Neural cell (in vitro differentiated cells): Measurements from ENCODE around the gene CTH. TPM values are rescaled to one million over a fixed set of nuclear protein-coding genes. Genes with fewer than 3 reads are reported as not detected.

Experiments
- H2AFZ ChIP-seq: fragments of 200-600, 300-800 bp; sonication (generic), shearing (Covaris generic); 2 replicates; pipeline ENCODE4 v1.6.0; 2014; ENCODE audit warnings: low read depth, mild to moderate bottlenecking, antibody characterized with exemption, low read length, moderate library complexity
- H3F3A ChIP-seq: fragments of 200-600 bp; shearing (Covaris generic); 2 replicates; pipeline ENCODE4 v1.6.1; 2016; ENCODE audit warnings: mild to moderate bottlenecking, moderate library complexity, mixed read lengths, antibody characterized with exemption, low read length; ENCODE audit not compliant: insufficient read depth, poor library complexity, severe bottlenecking
- H3K27ac ChIP-seq: fragments of 200-600, 300-800 bp; sonication (generic), shearing (Covaris generic); 2 replicates; pipeline ENCODE4 v1.5.1; 2014; ENCODE audit warnings: mild to moderate bottlenecking, low read length, moderate library complexity
- H3K27me3 ChIP-seq: fragments of 300-800, 200-600 bp; sonication (generic), shearing (Covaris generic); 2 replicates; pipeline ENCODE4 v1.6.0; 2014; ENCODE audit warnings: mild to moderate bottlenecking, low read depth, low read length, moderate library complexity; ENCODE audit not compliant: insufficient read depth
- H3K36me3 ChIP-seq: fragments of 300-800, 200-600 bp; sonication (generic), shearing (Covaris generic); 2 replicates; pipeline ENCODE4 v1.5.1; 2014; ENCODE audit warnings: mild to moderate bottlenecking, antibody characterized with exemption, low read length, moderate library complexity; ENCODE audit not compliant: insufficient read depth
- H3K4me2 ChIP-seq: fragments of 300-800, 200-600 bp; sonication (generic), shearing (Covaris generic); 2 replicates; pipeline ENCODE4 v1.6.0; 2014; ENCODE audit warnings: mild to moderate bottlenecking, low read length
- H3K4me3 ChIP-seq: fragments of 300-800, 200-600 bp; sonication (generic), shearing (Covaris generic); 2 replicates; pipeline ENCODE4 v1.5.1; 2014; ENCODE audit warnings: mild to moderate bottlenecking, low read length, moderate library complexity
- H3K79me2 ChIP-seq: fragments of 200-600 bp; shearing (Covaris generic); replicated peaks from 2 replicates; pipeline ENCODE4 v1.6.0; 2014; ENCODE audit warnings: mild to moderate bottlenecking, low read length, moderate library complexity; ENCODE audit not compliant: insufficient read depth
- H3K9ac ChIP-seq: fragments of 300-800, 200-600 bp; sonication (generic), shearing (Covaris generic); 2 replicates; pipeline ENCODE4 v1.6.1; 2016; ENCODE audit warnings: mild to moderate bottlenecking, low read length, mixed read lengths
- H3K9me2 ChIP-seq: fragments of 200-600 bp; shearing (Covaris generic); 2 replicates; pipeline ENCODE4 v1.6.1; 2016; ENCODE audit warnings: mild to moderate bottlenecking, low read length, mixed read lengths; ENCODE audit not compliant: insufficient read depth
- H3K9me3 ChIP-seq: fragments of 200-600, 300-800 bp; sonication (generic), shearing (Covaris generic); 2 replicates; pipeline ENCODE4 v1.6.1; 2016; ENCODE audit warnings: mild to moderate bottlenecking, mixed run types, low read length, moderate library complexity, mixed read lengths
- H4K20me1 ChIP-seq: fragments of 200-600 bp; shearing (Covaris generic); 2 replicates; pipeline ENCODE4 v1.6.1; 2016; ENCODE audit warnings: mild to moderate bottlenecking, mixed run types; ENCODE audit not compliant: insufficient read depth
- EP300 ChIP-seq: fragments of 450-650 bp; conservative IDR thresholded peaks from 2 replicates; pipeline ENCODE4 v1.6.1; 2014; ENCODE audit warnings: antibody characterized with exemption, mild to moderate bottlenecking, moderate library complexity; ENCODE audit not compliant: poor library complexity, severe bottlenecking
- EZH2 ChIP-seq: fragments of 200-600, 300-800 bp; shearing (Covaris generic), sonication (generic); IDR thresholded peaks from 2 replicates; pipeline ENCODE4 v1.6.1; 2014; ENCODE audit warnings: antibody characterized with exemption, low read length, borderline replicate concordance, mild to moderate bottlenecking; ENCODE audit not compliant: insufficient read depth, poor library complexity, severe bottlenecking
- MXI1 ChIP-seq: fragments of 450-650 bp; conservative IDR thresholded peaks from 2 replicates; pipeline ENCODE4 v1.6.1; 2014; ENCODE audit warnings: antibody characterized with exemption, mild to moderate bottlenecking; ENCODE audit not compliant: poor library complexity, severe bottlenecking
- POLR2AphosphoS5 ChIP-seq: IDR thresholded peaks from 2 replicates; pipeline ENCODE4 v1.6.1; 2012
- RAD21 ChIP-seq: fragments of 450-650 bp; conservative IDR thresholded peaks from 2 replicates; pipeline ENCODE4 v1.6.1; 2014; ENCODE audit warnings: antibody characterized with exemption, mild to moderate bottlenecking, moderate library complexity
- SMC3 ChIP-seq: fragments of 450-650 bp; conservative IDR thresholded peaks from 2 replicates; pipeline ENCODE4 v1.6.1; 2014; ENCODE audit warnings: antibody characterized with exemption, mild to moderate bottlenecking, moderate library complexity; ENCODE audit not compliant: poor library complexity
- TAF1 ChIP-seq: IDR thresholded peaks from 2 replicates; pipeline ENCODE4 v1.6.1; 2012; ENCODE audit warnings: low read depth
- polyA plus RNA-seq: library from polyadenylated mRNA; depleted of rRNA; stranded (reverse); fragments of >200 nt; gene quantifications from 2 replicates; pipeline ENCODE4 v1.2.3, GENCODE V29; 2014
- TF ChIP-seq, protein P1 (sequence below): IDR thresholded peaks from 2 replicates; pipeline ENCODE4 v1.6.1; 2012; ENCODE audit warnings: borderline replicate concordance
- TF ChIP-seq, protein P2 (sequence below): fragments of 450-650 bp; IDR thresholded peaks from 2 replicates; pipeline ENCODE4 v1.5.1; 2014; ENCODE audit warnings: antibody characterized with exemption, mild to moderate bottlenecking, moderate library complexity; ENCODE audit not compliant: poor library complexity, severe bottlenecking

CTH gene
- polyA plus RNA-seq, 1 donor from 2014 or later: 10.0 TPM

DNA sequence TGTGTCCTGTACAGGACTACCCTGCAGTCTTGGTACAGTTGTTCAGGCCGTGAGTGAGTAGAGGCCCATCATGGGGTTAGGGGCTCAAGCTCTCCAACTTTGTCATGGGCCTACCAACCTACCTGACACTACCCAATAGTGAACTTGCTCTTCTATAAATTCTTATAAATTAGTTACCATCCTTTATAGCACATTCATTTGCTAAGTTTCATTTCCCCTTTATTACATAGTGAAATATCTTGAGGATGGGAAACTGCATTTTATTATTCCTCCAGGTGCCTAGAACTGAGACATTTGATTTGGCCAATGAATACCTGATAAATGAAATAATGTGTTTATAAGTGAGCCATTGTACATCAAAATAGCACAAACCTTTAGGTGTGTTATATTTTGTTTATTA, 9.1 kb upstream of the CTH start:
- H3F3A ChIP-seq: no peaks in the 10 kb centered on the region
- H4K20me1 ChIP-seq: no peaks in the 10 kb centered on the region
- H3K27me3 ChIP-seq: no peaks in the 10 kb centered on the region
- TF ChIP-seq EZH2 (no peak), POLR2AphosphoS5 (no peak), SMC3 (no peak), EP300 (no peak), TAF1 (no peak), MXI1 (no peak), RAD21 (no peak)
- TF ChIP-seq, protein P1, sequence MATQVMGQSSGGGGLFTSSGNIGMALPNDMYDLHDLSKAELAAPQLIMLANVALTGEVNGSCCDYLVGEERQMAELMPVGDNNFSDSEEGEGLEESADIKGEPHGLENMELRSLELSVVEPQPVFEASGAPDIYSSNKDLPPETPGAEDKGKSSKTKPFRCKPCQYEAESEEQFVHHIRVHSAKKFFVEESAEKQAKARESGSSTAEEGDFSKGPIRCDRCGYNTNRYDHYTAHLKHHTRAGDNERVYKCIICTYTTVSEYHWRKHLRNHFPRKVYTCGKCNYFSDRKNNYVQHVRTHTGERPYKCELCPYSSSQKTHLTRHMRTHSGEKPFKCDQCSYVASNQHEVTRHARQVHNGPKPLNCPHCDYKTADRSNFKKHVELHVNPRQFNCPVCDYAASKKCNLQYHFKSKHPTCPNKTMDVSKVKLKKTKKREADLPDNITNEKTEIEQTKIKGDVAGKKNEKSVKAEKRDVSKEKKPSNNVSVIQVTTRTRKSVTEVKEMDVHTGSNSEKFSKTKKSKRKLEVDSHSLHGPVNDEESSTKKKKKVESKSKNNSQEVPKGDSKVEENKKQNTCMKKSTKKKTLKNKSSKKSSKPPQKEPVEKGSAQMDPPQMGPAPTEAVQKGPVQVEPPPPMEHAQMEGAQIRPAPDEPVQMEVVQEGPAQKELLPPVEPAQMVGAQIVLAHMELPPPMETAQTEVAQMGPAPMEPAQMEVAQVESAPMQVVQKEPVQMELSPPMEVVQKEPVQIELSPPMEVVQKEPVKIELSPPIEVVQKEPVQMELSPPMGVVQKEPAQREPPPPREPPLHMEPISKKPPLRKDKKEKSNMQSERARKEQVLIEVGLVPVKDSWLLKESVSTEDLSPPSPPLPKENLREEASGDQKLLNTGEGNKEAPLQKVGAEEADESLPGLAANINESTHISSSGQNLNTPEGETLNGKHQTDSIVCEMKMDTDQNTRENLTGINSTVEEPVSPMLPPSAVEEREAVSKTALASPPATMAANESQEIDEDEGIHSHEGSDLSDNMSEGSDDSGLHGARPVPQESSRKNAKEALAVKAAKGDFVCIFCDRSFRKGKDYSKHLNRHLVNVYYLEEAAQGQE: no peak
- TF ChIP-seq, protein P2, sequence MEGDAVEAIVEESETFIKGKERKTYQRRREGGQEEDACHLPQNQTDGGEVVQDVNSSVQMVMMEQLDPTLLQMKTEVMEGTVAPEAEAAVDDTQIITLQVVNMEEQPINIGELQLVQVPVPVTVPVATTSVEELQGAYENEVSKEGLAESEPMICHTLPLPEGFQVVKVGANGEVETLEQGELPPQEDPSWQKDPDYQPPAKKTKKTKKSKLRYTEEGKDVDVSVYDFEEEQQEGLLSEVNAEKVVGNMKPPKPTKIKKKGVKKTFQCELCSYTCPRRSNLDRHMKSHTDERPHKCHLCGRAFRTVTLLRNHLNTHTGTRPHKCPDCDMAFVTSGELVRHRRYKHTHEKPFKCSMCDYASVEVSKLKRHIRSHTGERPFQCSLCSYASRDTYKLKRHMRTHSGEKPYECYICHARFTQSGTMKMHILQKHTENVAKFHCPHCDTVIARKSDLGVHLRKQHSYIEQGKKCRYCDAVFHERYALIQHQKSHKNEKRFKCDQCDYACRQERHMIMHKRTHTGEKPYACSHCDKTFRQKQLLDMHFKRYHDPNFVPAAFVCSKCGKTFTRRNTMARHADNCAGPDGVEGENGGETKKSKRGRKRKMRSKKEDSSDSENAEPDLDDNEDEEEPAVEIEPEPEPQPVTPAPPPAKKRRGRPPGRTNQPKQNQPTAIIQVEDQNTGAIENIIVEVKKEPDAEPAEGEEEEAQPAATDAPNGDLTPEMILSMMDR: no peak
- H3K9ac ChIP-seq: no peak overlapping the region
- H3K4me3 ChIP-seq: no peak overlapping the region
- no peak overlapping the region for H2AFZ ChIP-seq
- H3K4me2 ChIP-seq: no peak overlapping the region
- no peak overlapping the region for H3K27ac ChIP-seq
- H3K79me2 ChIP-seq: no peaks in the 10 kb centered on the region
- H3K36me3 ChIP-seq: no peaks in the 10 kb centered on the region
- no peaks in the 10 kb centered on the region for H3K9me2 ChIP-seq
- no peaks in the 10 kb centered on the region for H3K9me3 ChIP-seq

DNA sequence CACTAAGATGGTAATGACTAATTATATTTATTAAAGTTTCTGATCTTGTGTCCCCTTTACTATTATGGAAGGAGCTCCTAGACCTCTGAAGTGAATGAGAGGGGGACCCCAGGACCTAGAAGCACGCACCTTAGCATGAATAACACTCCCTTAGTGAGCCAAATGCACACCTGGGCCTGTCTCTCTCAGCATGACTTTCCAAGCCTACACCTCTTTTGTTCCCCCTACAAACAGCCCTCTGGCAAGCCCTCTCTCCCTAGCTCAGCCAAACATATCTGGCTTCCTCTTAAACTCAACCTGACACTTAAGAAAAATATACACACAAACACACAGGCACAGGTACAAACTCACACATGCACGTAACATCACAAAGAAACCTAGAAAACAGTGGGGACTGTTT, 7.3 kb upstream of the CTH start:
- Histone ChIP-seq H3K9me2 (no peaks in the 10 kb centered on the region), H3F3A (no peaks in the 10 kb centered on the region), H2AFZ (no peak overlapping the region), H3K9me3 (no peaks in the 10 kb centered on the region), H3K4me2 (no peak overlapping the region), H3K36me3 (no peaks in the 10 kb centered on the region), H3K27me3 (no peaks in the 10 kb centered on the region), H3K4me3 (no peak overlapping the region), H4K20me1 (no peaks in the 10 kb centered on the region), H3K9ac (no peak overlapping the region), H3K27ac (no peak overlapping the region), H3K79me2 (no peaks in the 10 kb centered on the region)
- TF ChIP-seq EP300: no peak
- TF ChIP-seq, protein P2: no peak
- TF ChIP-seq EZH2: no peak
- TF ChIP-seq, protein P1: no peak
- TF ChIP-seq MXI1: no peak
- TF ChIP-seq TAF1: no peak
- TF ChIP-seq RAD21: no peak
- TF ChIP-seq SMC3: no peak
- TF ChIP-seq POLR2AphosphoS5: no peak
